ENCODE measurements around the gene AKT2.

The AKT2 gene

GRCh38 chr19:40317338-40317737, 32.2 kb upstream of the AKT2 start:
- Histone ChIP-seq H3K27me3 (ENCODE audit: control insufficient read depth, insufficient read depth, low read length) (no peaks in the 10 kb centered on the region), H3K36me3 (ENCODE audit: control insufficient read depth, insufficient read depth, low read length) (peaks cover 11% of the 10 kb centered on the region), H3K4me1 (ENCODE audit: control insufficient read depth, insufficient read depth, low read length) (no peaks in the 10 kb centered on the region), H3K9ac (ENCODE audit: low read depth, low read length) (no peak overlapping the region), H3K9me3 (ENCODE audit: control insufficient read depth, insufficient read depth, low read length) (no peaks in the 10 kb centered on the region), H3K4me3 (ENCODE audit: low read depth, low read length) (no peak overlapping the region)

- Histone ChIP-seq H3K9me3 (ENCODE audit: control insufficient read depth, insufficient read depth, low read length) (no peaks in the 10 kb centered on the region), H3K4me1 (ENCODE audit: control insufficient read depth, insufficient read depth, low read length) (no peaks in the 10 kb centered on the region), H3K36me3 (ENCODE audit: control insufficient read depth, insufficient read depth, low read length) (peaks cover 3% of the 10 kb centered on the region), H3K4me3 (ENCODE audit: low read depth, low read length) (no peak overlapping the region), H3K9ac (ENCODE audit: low read depth, low read length) (no peak overlapping the region), H3K27me3 (ENCODE audit: control insufficient read depth, insufficient read depth, low read length) (no peaks in the 10 kb centered on the region)
Measured at GRCh38 chr19:40315812-40316470, 30.8 kb upstream of the AKT2 start.

- Histone ChIP-seq H3K4me3 (ENCODE audit: low read depth, low read length) (no peak overlapping the region), H3K27me3 (ENCODE audit: control insufficient read depth, insufficient read depth, low read length) (no peaks in the 10 kb centered on the region), H3K9ac (ENCODE audit: low read depth, low read length) (no peak overlapping the region), H3K36me3 (ENCODE audit: control insufficient read depth, insufficient read depth, low read length) (no peaks in the 10 kb centered on the region), H3K9me3 (ENCODE audit: control insufficient read depth, insufficient read depth, low read length) (no peaks in the 10 kb centered on the region), H3K4me1 (ENCODE audit: control insufficient read depth, insufficient read depth, low read length) (no peaks in the 10 kb centered on the region)
Measured at GRCh38 chr19:40314656-40315055, 29.5 kb upstream of the AKT2 start.

- Histone ChIP-seq H3K9ac (ENCODE audit: low read depth, low read length) (no peak overlapping the region), H3K27me3 (ENCODE audit: control insufficient read depth, insufficient read depth, low read length) (no peaks in the 10 kb centered on the region), H3K9me3 (ENCODE audit: control insufficient read depth, insufficient read depth, low read length) (no peaks in the 10 kb centered on the region), H3K36me3 (ENCODE audit: control insufficient read depth, insufficient read depth, low read length) (no peaks in the 10 kb centered on the region), H3K4me1 (ENCODE audit: control insufficient read depth, insufficient read depth, low read length) (no peaks in the 10 kb centered on the region), H3K4me3 (ENCODE audit: low read depth, low read length) (no peak overlapping the region)
Measured at GRCh38 chr19:40313229-40313983, 28.3 kb upstream of the AKT2 start.

- Histone ChIP-seq H3K9me3 (ENCODE audit: control insufficient read depth, insufficient read depth, low read length) (no peaks in the 10 kb centered on the region), H3K9ac (ENCODE audit: low read depth, low read length) (no peak overlapping the region), H3K4me1 (ENCODE audit: control insufficient read depth, insufficient read depth, low read length) (no peaks in the 10 kb centered on the region), H3K27me3 (ENCODE audit: control insufficient read depth, insufficient read depth, low read length) (no peaks in the 10 kb centered on the region), H3K4me3 (ENCODE audit: low read depth, low read length) (no peak overlapping the region), H3K36me3 (ENCODE audit: control insufficient read depth, insufficient read depth, low read length) (no peaks in the 10 kb centered on the region)
Measured at GRCh38 chr19:40312533-40312932, 27.4 kb upstream of the AKT2 start.

GRCh38 chr19:40309666-40310065, 24.5 kb upstream of the AKT2 start:
- Histone ChIP-seq H3K36me3 (ENCODE audit: control insufficient read depth, insufficient read depth, low read length) (no peaks in the 10 kb centered on the region), H3K4me1 (ENCODE audit: control insufficient read depth, insufficient read depth, low read length) (no peaks in the 10 kb centered on the region), H3K27me3 (ENCODE audit: control insufficient read depth, insufficient read depth, low read length) (no peaks in the 10 kb centered on the region), H3K4me3 (ENCODE audit: low read depth, low read length) (no peak overlapping the region), H3K9ac (ENCODE audit: low read depth, low read length) (no peak overlapping the region), H3K9me3 (ENCODE audit: control insufficient read depth, insufficient read depth, low read length) (no peaks in the 10 kb centered on the region)

GRCh38 chr19:40305403-40305802, 20.3 kb upstream of the AKT2 start:
- H3K4me1 ChIP-seq (ENCODE audit: control insufficient read depth, insufficient read depth, low read length) = no peaks in the 10 kb centered on the region
- H3K27me3 ChIP-seq (ENCODE audit: control insufficient read depth, insufficient read depth, low read length) = no peaks in the 10 kb centered on the region
- no peak overlapping the region for H3K4me3 ChIP-seq (ENCODE audit: low read depth, low read length)
- H3K9me3 ChIP-seq (ENCODE audit: control insufficient read depth, insufficient read depth, low read length) = no peaks in the 10 kb centered on the region
- no peak overlapping the region for H3K9ac ChIP-seq (ENCODE audit: low read depth, low read length)
- H3K36me3 ChIP-seq (ENCODE audit: control insufficient read depth, insufficient read depth, low read length) = no peaks in the 10 kb centered on the region

- Histone ChIP-seq H3K4me1 (ENCODE audit: control insufficient read depth, insufficient read depth, low read length) (no peaks in the 10 kb centered on the region), H3K9ac (ENCODE audit: low read depth, low read length) (no peak overlapping the region), H3K36me3 (ENCODE audit: control insufficient read depth, insufficient read depth, low read length) (no peaks in the 10 kb centered on the region), H3K27me3 (ENCODE audit: control insufficient read depth, insufficient read depth, low read length) (no peaks in the 10 kb centered on the region), H3K4me3 (ENCODE audit: low read depth, low read length) (no peak overlapping the region), H3K9me3 (ENCODE audit: control insufficient read depth, insufficient read depth, low read length) (no peaks in the 10 kb centered on the region)
Measured at GRCh38 chr19:40304306-40304705, 19.2 kb upstream of the AKT2 start.

GRCh38 chr19:40303765-40304164, 18.6 kb upstream of the AKT2 start:
- no peaks in the 10 kb centered on the region for H3K4me1 ChIP-seq (ENCODE audit: control insufficient read depth, insufficient read depth, low read length)
- H3K27me3 ChIP-seq (ENCODE audit: control insufficient read depth, insufficient read depth, low read length) = no peaks in the 10 kb centered on the region
- H3K4me3 ChIP-seq (ENCODE audit: low read depth, low read length) = no peak overlapping the region
- no peak overlapping the region for H3K9ac ChIP-seq (ENCODE audit: low read depth, low read length)
- H3K36me3 ChIP-seq (ENCODE audit: control insufficient read depth, insufficient read depth, low read length) = no peaks in the 10 kb centered on the region
- H3K9me3 ChIP-seq (ENCODE audit: control insufficient read depth, insufficient read depth, low read length) = no peaks in the 10 kb centered on the region

GRCh38 chr19:40302224-40303011, 17.3 kb upstream of the AKT2 start:
- H3K4me3 ChIP-seq (ENCODE audit: low read depth, low read length) = no peak overlapping the region
- no peaks in the 10 kb centered on the region for H3K36me3 ChIP-seq (ENCODE audit: control insufficient read depth, insufficient read depth, low read length)
- no peaks in the 10 kb centered on the region for H3K4me1 ChIP-seq (ENCODE audit: control insufficient read depth, insufficient read depth, low read length)
- H3K27me3 ChIP-seq (ENCODE audit: control insufficient read depth, insufficient read depth, low read length) = no peaks in the 10 kb centered on the region
- H3K9ac ChIP-seq (ENCODE audit: low read depth, low read length) = no peak overlapping the region
- H3K9me3 ChIP-seq (ENCODE audit: control insufficient read depth, insufficient read depth, low read length) = no peaks in the 10 kb centered on the region

GRCh38 chr19:40300668-40301067, 15.5 kb upstream of the AKT2 start:
- H3K4me1 ChIP-seq (ENCODE audit: control insufficient read depth, insufficient read depth, low read length) = no peaks in the 10 kb centered on the region
- no peaks in the 10 kb centered on the region for H3K36me3 ChIP-seq (ENCODE audit: control insufficient read depth, insufficient read depth, low read length)
- no peak overlapping the region for H3K4me3 ChIP-seq (ENCODE audit: low read depth, low read length)
- no peaks in the 10 kb centered on the region for H3K27me3 ChIP-seq (ENCODE audit: control insufficient read depth, insufficient read depth, low read length)
- no peak overlapping the region for H3K9ac ChIP-seq (ENCODE audit: low read depth, low read length)
- H3K9me3 ChIP-seq (ENCODE audit: control insufficient read depth, insufficient read depth, low read length) = no peaks in the 10 kb centered on the region

- H3K4me1 ChIP-seq (ENCODE audit: control insufficient read depth, insufficient read depth, low read length) = no peaks in the 10 kb centered on the region
- H3K9me3 ChIP-seq (ENCODE audit: control insufficient read depth, insufficient read depth, low read length) = no peaks in the 10 kb centered on the region
- no peaks in the 10 kb centered on the region for H3K27me3 ChIP-seq (ENCODE audit: control insufficient read depth, insufficient read depth, low read length)
- H3K36me3 ChIP-seq (ENCODE audit: control insufficient read depth, insufficient read depth, low read length) = no peaks in the 10 kb centered on the region
- no peak overlapping the region for H3K9ac ChIP-seq (ENCODE audit: low read depth, low read length)
- no peak overlapping the region for H3K4me3 ChIP-seq (ENCODE audit: low read depth, low read length)
Measured at GRCh38 chr19:40298026-40298425, 12.9 kb upstream of the AKT2 start.
